Stimulated activated CD4-positive, alpha-beta T cell treated with anti-CD3 and anti-CD28 coated beads, Interleukin-1b, Interleukin-23, amount 100 ng/mL, for 48 hours (primary cell): ENCODE measurements around the gene NCKAP5L.
A peak's percentile ranks its signal among the peaks of the same experiment; 100 is the strongest.
"Not testable (repeated sequence)": the region's sequence is repeated elsewhere in the genome, so short reads cannot be mapped to it uniquely, and the experiment has no call there.

Experiments
- DNase-seq: peaks from one replicate; pipeline ENCODE4 v3.0.0-alpha.2; 2020

NCKAP5L gene

DNA sequence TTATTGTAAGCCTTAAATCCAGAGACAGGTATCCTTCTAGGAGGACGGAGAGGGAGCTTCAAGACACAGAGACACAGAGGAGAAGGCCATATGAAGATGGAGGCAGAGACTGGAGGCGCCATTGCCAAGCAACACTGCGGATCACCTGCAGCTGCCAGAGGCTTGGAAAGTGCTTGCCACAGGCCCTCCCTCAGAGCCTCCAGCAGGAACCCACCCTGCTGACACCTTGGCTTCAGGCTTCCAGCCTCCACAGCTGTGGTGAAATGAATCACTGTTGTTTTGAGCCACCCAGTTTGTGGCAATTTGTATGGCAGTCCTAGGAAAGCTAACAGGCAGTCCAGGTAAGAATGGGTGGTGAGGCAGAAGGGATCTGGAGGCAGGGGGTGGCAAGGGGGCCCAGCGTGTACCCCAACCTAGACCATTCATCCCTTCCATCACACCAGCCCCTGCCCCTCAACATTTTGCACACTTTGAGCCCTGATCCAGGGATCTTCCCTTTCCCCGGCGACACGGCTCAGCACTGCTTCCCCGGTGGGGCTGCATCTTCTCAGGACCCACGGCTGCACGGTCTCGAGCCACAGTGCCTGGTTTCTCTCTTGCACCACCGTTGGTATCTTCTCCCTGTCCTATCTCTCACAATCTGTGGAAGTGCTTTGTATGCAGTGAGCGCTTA, 37.0 kb upstream of the NCKAP5L start:
- DNase-seq = no peak

DNA sequence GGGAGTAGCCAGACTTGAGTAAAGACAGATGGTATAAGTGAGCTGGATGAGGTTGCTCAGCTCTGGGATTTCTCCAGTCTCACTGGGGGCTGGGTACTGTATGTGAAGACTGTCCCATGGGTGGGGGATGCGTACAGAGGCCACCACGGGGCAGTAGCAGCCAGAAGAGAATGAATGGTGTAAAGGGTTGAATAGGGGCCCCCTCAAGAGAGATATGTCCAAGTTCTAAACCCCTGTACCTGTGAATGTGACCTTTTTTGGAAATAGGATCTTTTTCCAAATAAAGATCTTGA, 36.5 kb upstream of the NCKAP5L start:
- no peak for DNase-seq

DNA sequence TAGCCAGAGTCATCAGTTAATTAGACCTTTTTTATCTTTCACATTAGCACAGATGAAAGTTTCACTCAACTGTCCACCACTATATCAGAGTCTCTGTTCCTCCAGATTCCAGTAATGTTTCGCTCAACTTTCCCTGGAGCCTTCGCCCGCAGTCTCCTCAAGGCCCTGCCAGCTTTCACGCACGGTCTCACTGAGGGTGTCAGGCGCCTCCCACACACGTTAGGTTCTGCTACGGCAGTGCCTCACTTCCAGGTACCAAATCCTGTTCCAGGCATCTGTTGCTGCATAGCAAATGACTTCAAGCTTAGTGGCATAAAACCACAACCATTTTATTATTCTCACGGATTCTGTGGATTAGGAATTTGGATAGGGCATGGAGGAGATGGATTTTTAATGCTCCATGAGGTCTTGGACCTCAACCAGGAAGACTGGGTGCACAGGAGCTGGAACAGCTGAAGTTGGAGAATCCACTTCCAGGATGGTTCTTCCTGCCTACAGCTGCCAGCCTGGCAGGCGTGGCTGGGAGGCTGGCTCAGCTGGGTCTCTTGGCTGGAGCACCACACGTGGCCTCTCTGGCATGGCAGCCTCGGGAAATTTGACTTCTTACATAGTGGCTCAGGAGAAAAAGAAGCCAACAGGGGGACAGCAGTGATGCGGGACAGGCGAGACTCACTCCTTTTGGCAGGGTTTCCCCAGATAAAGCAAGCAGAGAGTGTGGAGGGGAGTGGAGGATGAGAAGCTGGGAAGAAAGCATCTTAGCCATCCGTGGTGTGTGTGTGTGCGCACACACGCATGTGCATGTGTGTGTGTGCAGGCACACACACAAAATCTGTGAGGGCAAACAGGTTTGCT, 36.0 kb upstream of the NCKAP5L start:
- DNase-seq = no peak

DNA sequence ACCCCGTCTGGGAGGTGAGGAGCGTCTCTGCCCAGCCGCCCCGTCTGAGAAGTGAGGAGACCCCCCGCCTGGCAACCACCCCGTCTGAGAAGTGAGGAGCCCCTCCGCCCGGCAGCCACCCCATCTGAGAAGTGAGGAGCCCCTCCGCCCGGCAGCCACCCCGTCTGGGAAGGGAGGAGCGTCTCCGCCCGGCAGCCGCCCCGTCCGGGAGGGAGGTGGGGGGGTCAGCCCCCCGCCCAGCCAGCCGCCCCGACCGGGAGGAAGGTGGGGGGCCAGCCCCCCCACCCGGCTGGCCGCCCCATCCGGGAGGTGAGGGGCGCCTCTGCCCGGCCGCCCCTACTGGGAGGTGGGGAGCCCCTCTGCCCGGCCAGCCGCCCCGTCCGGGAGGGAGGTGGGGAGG, 32.7 kb upstream of the NCKAP5L start:
- not testable (repeated sequence) for DNase-seq

DNA sequence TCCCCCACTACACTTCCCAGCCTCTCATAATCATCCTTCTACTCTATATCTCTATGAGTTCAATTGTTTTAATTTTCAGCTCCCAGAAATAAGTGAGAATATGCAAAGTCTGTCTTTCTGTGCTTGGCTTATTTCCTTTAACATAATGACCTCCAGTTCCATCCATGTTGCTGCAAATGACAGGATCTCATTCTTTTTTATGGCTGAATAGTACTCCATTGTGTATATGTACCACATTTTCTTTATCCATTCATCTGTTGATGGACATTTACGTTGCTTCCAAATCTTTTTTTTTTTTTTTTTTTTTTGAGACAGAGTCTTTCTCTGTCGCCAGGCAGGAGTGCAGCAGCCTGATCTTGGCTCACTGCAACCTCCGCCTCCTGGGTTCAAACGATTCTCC, 27.7 kb upstream of the NCKAP5L start:
- not testable (repeated sequence) for DNase-seq

DNA sequence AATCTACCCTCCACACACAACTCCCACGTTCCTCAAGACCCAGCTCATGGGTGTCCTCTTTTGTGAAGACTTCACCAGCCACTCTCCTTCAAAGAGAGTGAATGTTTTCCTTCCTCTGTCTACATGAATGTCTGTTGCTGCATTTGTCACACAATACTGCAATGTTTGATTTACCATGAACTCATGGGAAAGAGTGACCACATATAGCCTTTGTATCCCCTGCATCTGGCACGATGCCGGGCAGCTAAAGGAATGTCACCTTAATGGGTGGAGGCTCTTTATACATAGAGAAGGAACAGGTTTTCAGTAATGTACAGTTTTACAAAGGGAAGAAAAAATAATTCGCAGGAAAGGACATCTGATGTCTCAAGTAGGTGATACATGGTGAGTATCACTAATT, 26.8 kb upstream of the NCKAP5L start:
- no peak for DNase-seq

DNA sequence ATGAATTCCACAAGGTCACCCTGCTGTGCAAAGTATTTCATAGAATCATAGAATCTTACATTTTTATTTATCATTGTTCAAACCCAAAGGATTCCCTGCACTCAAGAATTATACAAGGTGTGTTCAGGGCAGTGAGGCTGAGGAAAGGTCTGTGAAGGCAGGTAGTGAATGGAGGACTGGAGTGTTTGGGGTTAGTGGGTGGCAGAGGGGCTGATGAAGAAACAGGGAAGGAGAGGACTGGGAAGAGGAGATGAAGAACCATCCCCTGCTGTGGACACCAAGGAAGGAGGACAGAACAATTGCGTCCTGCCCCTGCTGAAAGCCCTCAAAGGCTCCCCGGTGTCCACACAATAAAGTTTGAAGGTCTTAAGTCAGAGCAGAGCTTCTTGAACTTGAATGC, 25.5 kb upstream of the NCKAP5L start:
- no peak for DNase-seq

DNA sequence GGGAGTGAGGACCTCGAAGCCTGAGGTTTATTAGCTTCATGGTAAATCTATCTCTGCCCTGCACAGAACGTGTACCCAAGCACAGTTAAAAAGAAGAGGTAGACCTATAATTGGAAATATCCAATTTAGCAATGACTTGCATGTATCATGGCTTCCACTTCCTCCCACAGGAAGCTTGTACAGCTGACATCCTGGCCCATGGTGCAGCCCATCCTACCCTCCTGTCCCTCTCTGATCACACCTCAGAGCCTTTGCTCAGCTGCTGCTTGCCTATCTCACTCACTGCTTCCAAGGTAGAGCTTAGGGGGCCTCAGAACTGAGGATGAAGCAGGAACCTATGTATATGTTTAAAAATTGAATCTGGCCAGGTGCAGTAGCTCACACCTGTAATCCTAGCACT, 18.9 kb upstream of the NCKAP5L start:
- no peak for DNase-seq

DNA sequence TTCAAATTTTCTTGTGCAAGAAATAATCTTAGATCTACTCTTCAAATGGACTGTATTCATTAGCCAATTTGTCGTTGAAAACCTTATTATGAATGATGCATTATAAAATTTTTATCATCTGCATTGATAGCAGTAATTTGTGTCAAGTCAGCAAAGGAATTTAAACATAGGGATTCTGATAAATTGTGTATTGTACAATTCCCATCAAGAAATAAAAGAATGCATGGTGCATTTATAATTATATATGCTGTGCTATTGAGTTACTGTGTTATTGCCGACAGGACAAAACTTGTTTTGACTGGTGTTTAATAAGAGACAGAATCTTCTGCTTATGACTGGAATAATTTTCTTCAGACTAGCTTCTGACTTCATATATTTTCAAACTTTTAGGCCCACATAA, 17.8 kb upstream of the NCKAP5L start:
- no peak for DNase-seq

DNA sequence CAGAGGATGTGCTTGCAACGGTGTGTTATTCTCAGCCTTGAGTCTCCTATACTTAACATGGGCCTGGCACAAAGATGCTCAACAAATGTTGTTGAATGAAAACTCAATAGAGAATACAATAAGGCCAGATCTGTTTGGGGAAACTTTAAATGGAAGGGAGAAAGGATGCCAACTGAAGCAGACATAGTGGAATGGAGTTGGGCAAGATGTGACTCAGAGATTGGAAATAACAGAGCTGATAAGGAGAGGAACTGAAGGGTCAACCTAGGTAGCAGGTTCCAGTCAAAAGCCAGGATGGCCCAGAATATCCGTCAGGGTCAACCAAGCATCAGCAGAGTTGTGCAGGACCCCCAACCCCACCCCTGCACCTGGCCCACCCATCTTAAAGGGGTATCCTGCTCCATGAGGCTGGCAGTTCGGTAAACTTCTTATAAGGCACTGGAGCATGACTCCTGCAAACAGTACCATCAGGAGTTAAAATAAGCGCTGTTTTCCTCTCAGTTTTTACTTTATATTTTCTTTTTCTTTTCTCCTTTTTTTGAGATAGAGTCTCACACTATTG, 15.7 kb upstream of the NCKAP5L start:
- DNase-seq = no peak

DNA sequence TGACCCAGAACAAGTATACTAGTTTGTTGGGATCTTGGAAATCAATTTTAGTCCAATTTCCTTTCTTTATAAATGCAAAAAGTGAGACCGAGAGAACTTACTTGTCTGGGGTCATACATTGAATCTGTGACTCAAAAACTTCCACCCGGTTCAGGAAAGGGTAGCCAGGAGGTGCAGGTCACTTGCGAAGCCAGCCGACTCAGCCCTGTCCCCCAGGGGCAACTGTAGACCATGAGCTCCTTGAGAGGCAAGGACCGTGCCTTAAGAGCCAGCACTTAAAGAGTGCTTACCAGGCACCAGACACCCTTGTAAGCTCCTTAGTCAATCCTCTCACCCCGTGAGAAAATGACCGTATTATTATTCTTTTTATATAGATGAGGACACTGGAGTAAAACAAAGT, 15.2 kb upstream of the NCKAP5L start:
- no peak for DNase-seq

DNA sequence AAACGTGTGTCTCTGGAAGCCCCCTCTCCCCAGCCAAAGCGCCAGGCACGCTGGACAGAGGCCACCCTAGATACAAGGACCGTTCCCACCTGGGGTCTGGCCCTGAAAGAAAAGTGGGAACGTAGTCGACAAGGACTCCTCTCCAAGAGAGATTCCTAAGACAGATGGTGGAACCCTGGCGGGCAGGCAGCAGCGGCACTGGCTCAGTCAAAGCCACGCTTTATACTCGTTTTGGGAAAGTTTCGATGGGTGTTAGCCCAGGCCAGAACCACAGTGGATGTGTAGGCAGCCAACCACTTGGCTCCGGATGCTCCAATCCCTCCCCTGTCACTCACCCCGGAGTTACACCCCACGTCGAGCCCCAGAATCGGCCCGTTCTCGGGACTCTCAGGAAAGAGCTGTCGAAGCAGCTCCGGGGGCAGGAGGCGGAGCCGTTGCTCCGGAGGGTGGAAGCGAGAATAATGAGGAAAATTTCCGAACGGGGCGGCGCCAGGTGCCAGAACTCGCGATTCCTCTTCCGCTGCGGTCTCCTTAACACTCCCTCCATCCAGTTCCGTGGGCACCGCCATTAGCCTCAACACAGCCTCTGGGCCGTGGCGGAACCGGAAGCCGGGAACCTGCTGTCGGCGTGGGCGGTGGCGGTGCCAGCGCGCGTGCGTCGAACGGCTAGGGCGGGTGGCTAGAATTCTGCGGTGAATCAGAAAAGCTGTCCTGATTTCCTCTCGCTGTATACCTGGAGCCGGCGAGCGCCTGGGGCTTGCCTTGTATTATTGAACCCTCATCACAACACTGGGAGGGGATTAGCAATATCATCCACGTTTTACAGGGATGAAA, 14.5 kb upstream of the NCKAP5L start, which contains the start of gene BCDIN3D:
BCDIN3D (minus strand) TSS at position 588 of the 834 bp plus-strand sequence; CDS start at position 569, 19 bp downstream.
- peak; percentile 95 for DNase-seq

DNA sequence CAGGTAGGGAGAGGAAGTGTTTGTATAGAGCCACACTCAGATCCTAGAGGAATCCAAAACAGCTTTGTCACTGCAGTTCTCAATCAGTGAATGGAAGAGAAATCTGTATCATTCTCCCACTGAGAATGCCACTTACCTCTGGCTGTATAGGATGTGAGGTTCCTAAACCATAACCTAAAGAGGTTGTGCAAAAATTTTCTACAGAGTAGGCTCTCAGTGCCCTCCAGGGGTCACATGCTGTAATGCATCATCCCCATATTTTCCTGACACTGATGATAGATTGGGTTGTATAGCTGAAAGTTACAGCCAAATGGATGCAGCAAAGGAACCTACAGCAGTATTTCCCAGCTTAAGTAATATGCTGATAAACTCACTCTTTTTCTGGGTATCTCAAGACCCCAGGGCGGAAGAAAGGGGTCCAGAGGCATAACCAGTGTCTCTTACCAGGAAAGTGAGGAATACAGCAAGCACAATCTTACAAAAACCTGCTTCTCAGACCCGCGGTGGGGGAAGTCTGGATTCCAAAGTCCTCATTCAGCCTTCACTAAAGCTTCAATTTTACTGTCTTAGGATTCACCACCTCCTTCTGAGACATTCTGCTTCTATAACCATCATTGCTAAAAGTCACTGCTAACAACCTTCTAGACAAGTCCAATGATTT, 10.9 kb upstream of the NCKAP5L start:
- no peak for DNase-seq

DNA sequence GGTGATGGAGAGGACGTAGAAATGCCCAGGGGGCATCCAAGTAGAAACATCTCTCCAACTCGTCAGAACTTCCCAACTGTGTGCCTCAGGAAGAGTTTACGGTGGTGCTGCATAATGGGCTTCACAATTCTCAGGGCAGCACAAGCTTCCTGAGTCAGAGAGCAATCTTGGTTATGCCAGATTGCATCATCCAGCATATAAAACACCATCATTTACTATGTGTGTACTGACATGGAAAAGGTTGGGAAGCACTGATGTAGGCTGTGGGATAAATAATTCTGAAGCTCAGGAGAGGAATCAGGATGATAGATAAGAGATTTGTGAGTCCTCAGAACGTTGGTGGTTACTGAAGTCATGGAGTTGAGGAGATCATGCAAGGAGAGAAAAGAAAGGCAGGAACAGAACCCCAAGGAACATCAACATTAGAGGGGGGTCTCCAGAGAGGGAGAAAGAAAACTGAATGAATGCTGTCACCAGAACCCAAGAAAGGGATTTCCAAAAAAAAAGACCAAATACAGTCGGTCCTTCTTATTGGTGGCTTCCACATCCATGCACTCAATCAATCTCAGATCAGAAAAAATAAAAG, 4.7 kb upstream of the NCKAP5L start:
- no peak for DNase-seq

DNA sequence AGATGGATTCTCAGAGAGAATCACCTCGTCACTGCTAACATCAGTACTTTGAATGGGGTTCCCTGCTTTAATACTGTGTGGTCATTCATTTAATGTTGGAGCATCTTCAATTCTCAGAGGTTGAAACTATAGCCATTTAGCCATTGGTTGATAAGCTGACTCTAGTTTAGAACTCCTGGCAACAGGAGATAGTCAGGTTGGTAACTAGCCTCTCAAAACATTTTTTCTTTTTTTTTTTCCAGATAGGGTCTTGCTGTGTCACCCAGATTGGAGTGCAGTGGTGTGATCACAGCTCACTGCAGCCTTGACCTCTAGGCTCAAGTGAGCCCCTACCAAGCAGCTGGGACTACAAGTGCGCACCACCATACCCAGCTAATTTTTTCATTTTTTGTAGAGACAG, 3.5 kb upstream of the NCKAP5L start:
- no peak for DNase-seq

DNA sequence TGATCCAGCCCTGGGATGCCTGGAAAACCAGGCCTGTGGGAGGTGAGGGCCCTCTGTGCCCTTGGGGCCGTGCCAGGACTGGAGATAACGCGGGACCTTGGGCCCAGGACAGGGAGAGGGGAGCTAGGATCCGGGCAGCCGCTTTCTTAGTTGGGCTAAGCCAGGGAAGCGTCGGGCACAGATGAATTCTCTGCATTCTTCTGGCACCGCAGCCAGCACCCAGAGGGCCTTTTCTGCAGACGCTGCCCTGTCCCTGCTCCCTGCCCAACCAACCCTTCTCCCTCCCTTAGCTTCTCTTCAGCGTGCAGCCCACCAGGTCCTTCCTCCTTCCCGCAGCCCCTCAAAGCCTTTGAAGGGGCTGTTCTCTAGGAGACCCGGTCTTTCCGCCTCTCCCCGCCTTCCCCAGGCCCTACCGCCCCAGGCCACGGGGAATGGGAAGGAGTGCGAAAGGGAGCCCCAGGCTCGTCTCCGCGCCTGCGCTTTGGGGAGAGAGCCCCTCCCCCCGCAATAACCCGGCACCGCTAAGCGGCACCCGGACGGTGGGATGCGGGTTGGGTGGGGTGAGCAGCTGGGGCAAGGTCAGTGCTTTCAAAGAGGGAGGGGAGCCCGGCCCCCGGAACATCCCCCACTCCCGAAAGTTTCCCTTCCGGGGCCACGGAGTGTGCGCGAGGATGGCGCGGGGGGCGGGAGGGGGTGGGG, 663 bp downstream of the NCKAP5L start:
- peak; percentile 37 for DNase-seq

DNA sequence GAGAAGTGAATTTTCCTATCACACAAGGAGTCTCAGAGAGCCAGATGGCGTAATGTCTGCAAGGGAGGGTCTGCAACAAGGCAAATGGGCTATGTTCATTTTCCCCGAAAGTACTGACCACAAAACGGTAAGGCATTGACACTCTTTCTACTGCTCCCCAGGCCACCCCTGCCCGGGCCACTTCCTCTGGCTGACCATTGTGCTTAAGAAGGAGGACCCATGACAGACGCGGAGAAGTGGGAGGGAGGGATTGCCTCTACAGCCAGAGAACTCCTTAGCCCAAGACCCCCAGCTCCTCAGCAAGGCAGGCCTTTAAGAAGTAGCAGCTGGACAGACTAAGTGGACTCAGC, 1.2 kb downstream of the NCKAP5L start:
- no peak for DNase-seq

DNA sequence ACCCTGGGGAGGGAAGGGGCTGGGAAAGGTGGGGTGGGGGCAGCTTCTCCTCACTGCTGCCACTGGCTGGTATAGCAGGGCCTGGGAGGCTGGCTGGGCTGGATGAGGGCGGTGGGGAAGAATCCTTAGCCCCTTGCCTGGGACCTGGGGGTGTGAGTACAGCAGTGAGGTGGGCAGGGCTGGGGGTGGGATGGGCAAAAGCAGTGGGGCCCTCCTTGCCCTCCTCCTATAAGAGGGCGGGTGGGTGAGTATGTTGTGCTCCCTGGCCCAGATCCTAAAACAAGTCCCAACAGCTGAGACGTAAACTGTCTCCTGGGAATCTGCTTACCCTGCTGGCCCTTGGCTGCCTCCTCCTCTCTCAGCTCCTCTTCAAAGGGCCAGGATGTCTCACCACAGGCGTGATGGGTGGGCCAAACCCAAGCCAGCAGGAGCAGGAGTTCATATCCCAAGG, 2.2 kb downstream of the NCKAP5L start:
- DNase-seq = no peak

DNA sequence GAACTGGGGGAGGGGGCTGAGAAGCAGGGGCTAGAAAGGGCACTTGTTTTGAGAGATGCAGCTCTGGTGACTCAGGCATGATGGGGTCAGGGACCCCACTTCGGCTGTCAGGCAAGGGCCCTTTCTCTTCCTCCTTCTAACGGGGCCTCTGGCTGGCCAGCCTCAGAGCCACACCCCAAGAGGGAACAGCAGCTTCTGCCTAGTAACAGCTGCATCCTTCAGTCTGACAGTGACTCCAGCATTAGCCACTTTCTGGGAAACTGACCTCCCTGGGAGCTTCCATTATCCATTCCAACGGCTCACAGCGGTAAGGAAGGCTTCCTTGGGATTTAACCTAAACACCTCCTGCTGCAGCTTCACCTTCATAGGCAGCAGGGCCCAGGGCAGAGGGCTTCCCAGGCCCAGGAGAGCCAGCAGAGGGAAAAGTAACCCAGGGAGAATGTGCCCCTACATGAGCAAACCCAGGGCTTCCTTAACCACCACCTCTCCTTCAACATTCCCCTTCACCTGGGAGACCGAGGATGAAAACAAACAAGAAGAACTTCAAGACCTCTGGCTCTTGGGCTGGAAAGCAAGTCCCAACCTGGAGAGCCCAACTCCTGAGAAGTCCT, 2.7 kb downstream of the NCKAP5L start:
- no peak for DNase-seq

DNA sequence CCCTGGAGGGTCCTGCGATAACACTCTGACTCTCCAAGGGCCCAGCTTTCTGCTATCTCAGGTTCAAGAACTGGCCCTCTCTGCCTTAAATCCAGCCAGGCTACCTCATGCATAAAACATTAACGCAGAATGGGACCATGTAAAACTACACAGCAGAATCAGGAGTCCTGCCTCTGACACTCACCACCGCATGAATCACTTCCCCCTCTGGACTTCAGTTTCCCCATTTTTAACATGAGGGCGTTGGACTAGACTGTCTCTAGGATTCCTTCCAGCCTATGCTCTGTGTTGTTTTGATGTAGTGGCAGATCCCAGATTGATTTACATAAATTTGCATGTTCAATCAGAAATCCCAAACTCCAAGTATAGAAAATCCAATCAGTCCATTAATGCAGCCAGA, 3.3 kb downstream of the NCKAP5L start:
- DNase-seq = no peak

DNA sequence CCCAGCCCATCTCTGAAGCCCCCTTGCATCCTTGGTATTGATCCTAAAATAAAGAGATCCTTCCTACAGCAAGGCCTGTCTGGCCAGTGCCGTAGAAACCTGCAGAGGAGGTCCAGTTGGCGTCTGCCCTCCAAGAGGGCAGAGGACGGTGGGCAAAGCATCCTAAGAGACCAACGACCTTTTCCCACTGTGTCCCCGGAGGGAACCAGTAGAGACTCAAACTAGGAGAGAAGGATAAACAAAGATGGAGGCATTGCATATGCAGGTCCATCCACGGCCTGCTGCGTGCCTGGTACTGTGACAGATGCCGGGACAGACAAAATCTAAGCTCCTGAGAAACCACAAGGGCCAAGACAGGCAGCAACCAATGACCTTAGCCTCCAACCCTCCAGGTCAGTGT, 3.8 kb downstream of the NCKAP5L start:
- no peak for DNase-seq
